ENCODE measurements around the gene CTBP2. TPM values are rescaled to one million over a fixed set of nuclear protein-coding genes. Genes with fewer than 3 reads are reported as not detected.

The CTBP2 gene
- total RNA-seq, 1 experiment from 2014 or later, result 125 TPM

DNA sequence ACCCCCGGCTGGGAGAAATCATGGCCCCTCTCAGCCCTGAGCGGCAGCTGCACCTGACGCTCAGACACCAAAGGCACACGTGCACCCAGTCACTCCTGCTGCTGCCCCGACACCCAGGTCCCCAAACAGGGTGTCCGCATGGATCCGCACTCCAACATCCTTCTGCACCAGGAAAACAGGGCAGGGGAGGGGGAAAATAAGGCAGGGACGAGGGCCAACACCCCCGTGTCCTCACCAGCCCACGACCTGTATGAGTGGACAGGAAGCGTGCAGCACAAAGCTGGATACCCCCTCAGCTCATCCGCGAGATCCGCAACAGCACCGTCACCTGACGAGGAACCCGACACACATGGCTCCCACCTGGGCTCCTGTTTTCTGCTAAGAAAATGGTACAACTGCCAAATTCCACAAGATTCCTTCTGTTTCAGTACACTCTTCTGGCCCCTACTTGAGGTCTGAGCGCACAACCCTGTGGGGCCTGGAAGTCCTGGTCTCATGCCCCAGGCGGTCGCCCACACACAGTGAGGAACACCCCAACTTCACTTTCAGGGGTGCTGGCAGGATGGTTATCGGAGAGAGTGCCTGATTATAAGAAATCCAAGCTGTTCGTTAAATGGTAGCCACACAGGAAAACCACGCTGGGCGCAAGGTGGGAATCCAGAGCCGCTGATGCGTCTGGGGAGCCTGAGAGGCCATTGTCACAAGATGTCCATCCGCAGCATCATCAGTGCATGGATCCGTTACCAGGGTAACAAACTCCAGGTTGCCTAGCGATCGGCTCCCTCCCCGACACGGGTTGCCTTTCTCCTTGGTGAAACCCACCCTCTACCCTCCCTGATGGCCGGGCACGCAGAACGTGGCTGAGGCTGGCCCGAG lies 154.8 kb downstream of the CTBP2 start:
- BruUV-seq (replicated peaks), result no TSS peak
- Histone ChIP-seq H3K4me3 (ENCODE audit: low read depth in 2 of 2, low read length in 2 of 2) (no peak overlapping the region), H3K4me1 (ENCODE audit: control insufficient read depth, insufficient read depth, low read length) (no peaks in the 10 kb centered on the region), H3K27ac (ENCODE audit: low read length) (no peak overlapping the region), H3K27me3 (ENCODE audit: control insufficient read depth, insufficient read depth, low read length) (no peaks in the 10 kb centered on the region), H3K9me3 (ENCODE audit: control insufficient read depth, insufficient read depth, low read depth, low read length) (no peaks in the 10 kb centered on the region), H3K36me3 (ENCODE audit: control insufficient read depth, insufficient read depth, low read length) (no peaks in the 10 kb centered on the region; the same call in 1 of the 2 replicates)
- TF ChIP-seq TCF7L2 (IDR thresholded peaks at IDR 0.05; ENCODE audit: low read depth, low read length) (no peak), POLR2AphosphoS5 (IDR thresholded peaks at IDR 0.05; ENCODE audit: low read depth, low read length) (no peak), SIN3A (IDR thresholded peaks at IDR 0.05; ENCODE audit: borderline replicate concordance, insufficient read depth, low read depth, low read length) (no peak)
- TF ChIP-seq, protein P1, sequence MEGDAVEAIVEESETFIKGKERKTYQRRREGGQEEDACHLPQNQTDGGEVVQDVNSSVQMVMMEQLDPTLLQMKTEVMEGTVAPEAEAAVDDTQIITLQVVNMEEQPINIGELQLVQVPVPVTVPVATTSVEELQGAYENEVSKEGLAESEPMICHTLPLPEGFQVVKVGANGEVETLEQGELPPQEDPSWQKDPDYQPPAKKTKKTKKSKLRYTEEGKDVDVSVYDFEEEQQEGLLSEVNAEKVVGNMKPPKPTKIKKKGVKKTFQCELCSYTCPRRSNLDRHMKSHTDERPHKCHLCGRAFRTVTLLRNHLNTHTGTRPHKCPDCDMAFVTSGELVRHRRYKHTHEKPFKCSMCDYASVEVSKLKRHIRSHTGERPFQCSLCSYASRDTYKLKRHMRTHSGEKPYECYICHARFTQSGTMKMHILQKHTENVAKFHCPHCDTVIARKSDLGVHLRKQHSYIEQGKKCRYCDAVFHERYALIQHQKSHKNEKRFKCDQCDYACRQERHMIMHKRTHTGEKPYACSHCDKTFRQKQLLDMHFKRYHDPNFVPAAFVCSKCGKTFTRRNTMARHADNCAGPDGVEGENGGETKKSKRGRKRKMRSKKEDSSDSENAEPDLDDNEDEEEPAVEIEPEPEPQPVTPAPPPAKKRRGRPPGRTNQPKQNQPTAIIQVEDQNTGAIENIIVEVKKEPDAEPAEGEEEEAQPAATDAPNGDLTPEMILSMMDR (IDR thresholded peaks at IDR 0.05), result no peak
- TF ChIP-seq, protein P2, sequence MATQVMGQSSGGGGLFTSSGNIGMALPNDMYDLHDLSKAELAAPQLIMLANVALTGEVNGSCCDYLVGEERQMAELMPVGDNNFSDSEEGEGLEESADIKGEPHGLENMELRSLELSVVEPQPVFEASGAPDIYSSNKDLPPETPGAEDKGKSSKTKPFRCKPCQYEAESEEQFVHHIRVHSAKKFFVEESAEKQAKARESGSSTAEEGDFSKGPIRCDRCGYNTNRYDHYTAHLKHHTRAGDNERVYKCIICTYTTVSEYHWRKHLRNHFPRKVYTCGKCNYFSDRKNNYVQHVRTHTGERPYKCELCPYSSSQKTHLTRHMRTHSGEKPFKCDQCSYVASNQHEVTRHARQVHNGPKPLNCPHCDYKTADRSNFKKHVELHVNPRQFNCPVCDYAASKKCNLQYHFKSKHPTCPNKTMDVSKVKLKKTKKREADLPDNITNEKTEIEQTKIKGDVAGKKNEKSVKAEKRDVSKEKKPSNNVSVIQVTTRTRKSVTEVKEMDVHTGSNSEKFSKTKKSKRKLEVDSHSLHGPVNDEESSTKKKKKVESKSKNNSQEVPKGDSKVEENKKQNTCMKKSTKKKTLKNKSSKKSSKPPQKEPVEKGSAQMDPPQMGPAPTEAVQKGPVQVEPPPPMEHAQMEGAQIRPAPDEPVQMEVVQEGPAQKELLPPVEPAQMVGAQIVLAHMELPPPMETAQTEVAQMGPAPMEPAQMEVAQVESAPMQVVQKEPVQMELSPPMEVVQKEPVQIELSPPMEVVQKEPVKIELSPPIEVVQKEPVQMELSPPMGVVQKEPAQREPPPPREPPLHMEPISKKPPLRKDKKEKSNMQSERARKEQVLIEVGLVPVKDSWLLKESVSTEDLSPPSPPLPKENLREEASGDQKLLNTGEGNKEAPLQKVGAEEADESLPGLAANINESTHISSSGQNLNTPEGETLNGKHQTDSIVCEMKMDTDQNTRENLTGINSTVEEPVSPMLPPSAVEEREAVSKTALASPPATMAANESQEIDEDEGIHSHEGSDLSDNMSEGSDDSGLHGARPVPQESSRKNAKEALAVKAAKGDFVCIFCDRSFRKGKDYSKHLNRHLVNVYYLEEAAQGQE (IDR thresholded peaks at IDR 0.05; ENCODE audit: insufficient read depth in 1 of 2, low read depth in 2 of 2, low read length in 1 of 2), result no peak
- CTCF ChIA-PET, result no interaction called here
- intact Hi-C loops (cut with micrococcal nuclease; ENCODE audit: unreplicated experiment) (no loop called here), in situ Hi-C loops (cut with HindIII; ENCODE audit: low pct_unique_long_range_greater_than_20kb, low sequenced_read_pairs) (no loop called here)
- POLR2A ChIA-PET, result no interaction called here
- no peak for ATAC-seq
- DNase-seq (ENCODE audit: low read depth, low spot score), result no peak

DNA sequence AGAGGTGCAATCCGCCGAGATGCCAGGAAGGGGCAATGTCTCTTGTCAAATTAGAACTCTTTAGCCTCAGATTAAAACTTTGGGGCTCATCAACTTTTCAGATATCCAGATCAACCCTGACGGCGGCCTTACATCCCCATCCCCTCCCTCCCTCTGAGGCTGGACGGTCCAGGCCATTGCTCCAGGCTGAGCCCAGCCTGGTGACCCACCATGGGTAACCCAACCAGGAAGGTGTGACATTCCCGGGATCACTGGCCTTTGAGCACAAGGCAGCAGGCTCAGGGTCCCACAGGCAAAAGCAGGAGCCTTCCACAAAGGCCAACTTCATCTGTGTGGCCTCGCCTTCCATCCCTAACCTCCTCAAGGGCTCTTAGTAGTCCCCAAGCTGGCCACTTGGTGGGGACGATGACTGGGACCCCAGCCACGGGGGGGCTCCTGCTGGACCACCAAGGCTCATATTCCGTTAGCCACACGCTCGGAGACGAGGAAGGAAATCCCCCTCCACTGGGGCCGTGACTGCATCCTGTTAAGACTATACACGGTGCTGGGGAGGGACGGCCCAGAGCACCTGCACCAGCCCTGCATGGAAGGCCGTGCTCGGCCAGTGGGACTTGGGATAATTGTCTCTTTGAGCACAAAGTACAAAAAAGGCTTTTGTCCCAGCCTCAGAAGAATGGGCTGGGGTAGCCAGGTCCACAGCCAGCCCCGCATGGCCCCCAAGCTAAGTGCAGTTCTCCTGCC lies 155.6 kb downstream of the CTBP2 start:
- Histone ChIP-seq H3K27me3 (ENCODE audit: control insufficient read depth, insufficient read depth, low read length) (no peaks in the 10 kb centered on the region), H3K9me3 (ENCODE audit: control insufficient read depth, insufficient read depth, low read depth, low read length) (no peaks in the 10 kb centered on the region), H3K27ac (ENCODE audit: low read length) (no peak overlapping the region), H3K36me3 (ENCODE audit: control insufficient read depth, insufficient read depth, low read length) (no peaks in the 10 kb centered on the region; the same call in 1 of the 2 replicates), H3K4me3 (ENCODE audit: low read depth in 2 of 2, low read length in 2 of 2) (no peak overlapping the region), H3K4me1 (ENCODE audit: control insufficient read depth, insufficient read depth, low read length) (no peaks in the 10 kb centered on the region)
- in situ Hi-C loops (cut with HindIII; ENCODE audit: low pct_unique_long_range_greater_than_20kb, low sequenced_read_pairs) (no loop called here), intact Hi-C loops (cut with micrococcal nuclease; ENCODE audit: unreplicated experiment) (no loop called here)
- no peak for ATAC-seq
- BruUV-seq (replicated peaks), result no TSS peak
- POLR2A ChIA-PET, result no interaction called here
- CTCF ChIA-PET, result no interaction called here
- no peak for DNase-seq (ENCODE audit: low read depth, low spot score)
- TF ChIP-seq POLR2AphosphoS5 (IDR thresholded peaks at IDR 0.05; ENCODE audit: low read depth, low read length) (no peak), SIN3A (IDR thresholded peaks at IDR 0.05; ENCODE audit: borderline replicate concordance, insufficient read depth, low read depth, low read length) (no peak), TCF7L2 (IDR thresholded peaks at IDR 0.05; ENCODE audit: low read depth, low read length) (no peak)
- TF ChIP-seq, protein P2 (IDR thresholded peaks at IDR 0.05; ENCODE audit: insufficient read depth in 1 of 2, low read depth in 2 of 2, low read length in 1 of 2), result no peak
- TF ChIP-seq, protein P1 (IDR thresholded peaks at IDR 0.05), result no peak

All from Panc1 (cell line).